Measurements from ENCODE around the gene ACOT2.
"Not testable (repeated sequence)": the region's sequence is repeated elsewhere in the genome, so short reads cannot be mapped to it uniquely, and the experiment has no call there.

The ACOT2 gene

DNA sequence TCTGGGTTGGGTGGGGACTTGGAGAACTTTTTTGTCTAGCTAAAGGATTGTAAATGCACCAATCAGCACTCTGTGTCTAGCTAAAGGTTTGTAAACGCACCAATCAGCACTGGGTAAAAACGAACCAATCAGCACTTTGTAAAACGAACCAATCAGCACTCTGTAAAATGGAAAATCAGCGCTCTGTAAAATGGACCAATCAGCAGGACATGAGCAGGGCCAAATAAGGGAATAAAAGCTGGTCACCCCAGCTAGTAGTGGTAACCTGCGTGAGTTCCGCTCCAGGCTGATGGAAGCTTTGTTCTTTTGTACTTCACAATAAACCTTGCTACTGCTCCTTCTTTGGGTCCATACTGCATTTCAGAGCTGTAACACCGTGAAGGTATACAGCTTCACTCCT, 1.7 kb upstream of the ACOT2 start:
- FAIRE-seq: peak; percentile 69
- DNase-seq (ENCODE audit: insufficient read length, low spot score): no peak

DNA sequence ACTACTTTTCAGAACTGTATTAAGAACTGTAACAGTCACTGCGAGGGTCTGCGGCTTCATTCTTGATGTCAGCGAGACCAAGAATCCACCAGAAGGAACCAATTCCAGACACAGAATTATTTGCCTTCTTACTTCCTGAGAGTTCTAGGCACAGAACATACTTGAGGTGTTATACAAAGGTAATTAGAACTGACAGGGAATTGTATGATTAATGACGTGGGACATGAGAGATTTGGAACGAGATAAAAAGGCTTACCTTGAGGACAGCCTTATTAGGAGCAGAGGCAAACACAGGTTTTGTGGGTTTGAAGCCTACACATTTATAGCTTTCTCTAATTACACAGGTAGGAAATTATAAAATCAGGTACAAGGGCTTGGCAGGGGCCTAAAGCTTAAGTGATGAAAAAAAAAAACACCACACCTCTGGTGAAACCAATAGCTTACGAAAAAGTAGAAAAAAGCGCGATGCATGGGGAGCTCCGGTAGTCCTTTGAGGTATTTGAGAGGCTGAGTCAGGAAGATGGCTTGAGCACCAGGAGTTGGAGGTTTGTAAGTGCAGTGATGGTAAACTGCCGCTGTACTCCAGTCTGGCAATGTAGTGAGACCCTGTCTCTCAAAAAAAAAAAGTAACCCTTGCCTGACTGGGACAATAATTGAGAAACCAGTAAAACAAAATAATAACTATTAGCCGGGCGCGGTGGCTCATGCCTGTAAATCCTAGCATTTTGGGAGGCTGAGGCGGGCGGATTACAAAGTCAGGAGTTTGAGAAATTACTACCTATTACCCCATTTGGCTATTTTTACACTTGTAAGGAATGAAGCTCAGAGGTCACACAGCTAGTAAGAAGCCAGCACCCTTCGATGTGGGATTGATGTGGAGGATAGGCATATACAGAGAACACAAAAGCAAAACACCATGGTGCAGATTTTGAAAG, 795 bp upstream of the ACOT2 start:
- DNase-seq (ENCODE audit: insufficient read length, low spot score): no peak
- no peak for FAIRE-seq

DNA sequence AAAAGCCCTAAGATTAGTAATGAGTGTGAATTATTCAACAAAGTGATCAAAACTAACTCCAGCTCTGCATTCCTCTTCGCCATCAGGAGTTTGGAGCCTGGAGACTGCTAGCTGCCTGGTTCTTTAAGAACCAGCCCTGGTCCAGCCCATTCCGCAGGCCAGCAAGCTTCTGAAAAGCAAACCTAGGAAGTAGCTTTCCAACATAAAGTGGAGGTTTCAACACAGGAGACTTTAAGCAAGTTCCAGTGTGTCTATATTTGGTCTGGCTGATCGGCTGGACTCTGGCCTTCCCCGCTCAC, 178 bp upstream of the ACOT2 start:
- FAIRE-seq; DNase-seq (ENCODE audit: insufficient read length, low spot score): not testable (repeated sequence)

DNA sequence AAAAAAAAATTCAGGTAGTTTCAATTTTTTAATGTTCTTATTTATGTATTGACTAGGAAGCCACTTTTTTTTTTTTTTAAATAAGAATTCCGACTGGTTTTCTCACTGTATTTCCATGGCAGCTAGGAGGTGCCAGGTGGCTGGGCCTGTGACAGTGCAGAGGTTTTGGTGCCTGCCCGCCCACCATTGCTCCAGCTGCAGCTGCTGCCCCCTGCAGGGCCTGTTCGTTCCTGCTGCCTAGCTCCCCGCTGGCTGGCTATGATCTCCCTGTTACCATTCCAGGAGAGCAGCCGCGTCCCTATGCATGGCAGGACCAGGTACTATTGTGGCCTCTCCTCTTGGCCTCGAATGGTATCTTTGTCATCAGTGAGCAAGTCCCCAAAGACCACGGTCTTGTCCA, 1.9 kb downstream of the ACOT2 start:
- peak; percentile 74 for DNase-seq (ENCODE audit: insufficient read length, low spot score)
- FAIRE-seq: peak; percentile 99

DNA sequence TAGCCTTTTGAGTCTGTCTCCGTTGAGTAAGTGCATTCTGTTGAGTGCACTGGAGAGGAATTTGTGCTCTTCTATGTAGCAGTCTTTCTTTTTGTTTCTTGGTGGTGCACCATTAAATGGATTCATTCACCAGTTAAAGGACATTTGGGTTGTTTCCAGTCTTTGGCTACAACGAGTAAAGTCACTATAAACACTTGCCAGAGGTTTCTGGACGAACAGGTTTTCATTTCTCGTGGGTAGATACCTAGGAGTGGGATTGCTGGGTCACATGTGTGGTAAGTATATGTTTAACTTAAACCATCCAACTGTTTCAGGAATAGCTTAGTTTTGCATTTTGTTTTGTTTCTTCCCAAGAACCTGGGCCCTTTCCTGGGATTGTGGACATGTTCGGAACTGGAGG, 4.0 kb downstream of the ACOT2 start:
- DNase-seq (ENCODE audit: insufficient read length, low spot score); FAIRE-seq: not testable (repeated sequence)

DNA sequence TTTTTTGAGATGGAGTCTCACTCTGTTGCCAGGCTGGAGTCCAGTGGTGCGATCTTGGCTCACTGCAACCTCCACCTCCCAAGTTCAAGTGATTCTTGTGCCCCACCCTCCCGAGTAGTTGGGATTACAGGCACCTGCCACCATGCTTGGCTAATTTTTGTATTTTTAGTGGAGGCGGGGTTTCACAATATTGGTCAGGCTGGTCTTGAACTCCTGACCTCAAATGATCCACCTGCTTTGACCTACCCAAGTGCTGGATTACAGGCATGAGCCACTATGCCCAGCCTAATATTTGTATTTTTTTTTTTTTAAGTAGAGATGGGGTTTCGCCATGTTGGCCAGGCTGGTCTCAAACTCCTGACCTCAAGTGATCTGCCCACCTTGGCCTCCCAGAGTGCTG, 4.7 kb downstream of the ACOT2 start:
- DNase-seq (ENCODE audit: insufficient read length, low spot score); FAIRE-seq: not testable (repeated sequence)

DNA sequence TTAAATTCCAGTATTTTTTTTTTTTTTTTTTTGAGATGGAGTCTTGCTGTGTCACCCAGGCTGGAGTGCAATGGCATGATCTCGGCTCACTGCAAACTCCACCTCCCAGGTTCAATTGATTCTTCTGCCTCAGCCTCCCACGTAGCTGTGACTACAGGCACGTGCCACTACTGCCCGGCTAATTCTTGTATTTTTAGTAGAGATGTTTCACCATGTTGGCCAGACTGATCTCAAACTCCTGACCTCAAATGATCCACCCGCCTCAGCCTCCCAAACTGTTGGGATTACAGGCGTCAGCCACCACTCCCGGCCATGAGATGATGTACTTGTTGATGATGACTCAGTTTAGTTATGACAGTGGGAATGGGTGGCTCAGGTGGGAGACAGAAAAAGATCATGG, 5.2 kb downstream of the ACOT2 start:
- FAIRE-seq: peak; percentile 86
- not testable (repeated sequence) for DNase-seq (ENCODE audit: insufficient read length, low spot score)

DNA sequence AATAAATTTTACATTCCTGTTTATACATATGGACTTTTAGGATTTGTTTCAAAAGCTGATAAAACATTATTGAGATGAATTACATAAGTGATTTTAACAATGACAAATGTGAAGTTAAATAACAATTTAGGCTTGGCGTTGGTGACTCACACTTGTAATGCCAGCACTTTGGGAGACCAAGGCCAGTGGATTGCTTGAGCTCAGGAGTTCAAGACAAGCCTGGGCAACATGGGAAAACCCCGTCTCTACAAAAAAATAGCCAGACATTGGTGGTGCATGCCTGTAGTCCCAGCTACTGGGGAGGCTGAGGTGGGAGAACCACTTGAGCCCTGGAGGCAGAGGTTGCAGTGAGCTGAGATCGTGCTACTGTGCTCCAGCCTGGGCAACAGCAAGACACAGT, 7.4 kb downstream of the ACOT2 start:
- DNase-seq (ENCODE audit: insufficient read length, low spot score): no peak
- peak; percentile 38 for FAIRE-seq

DNA sequence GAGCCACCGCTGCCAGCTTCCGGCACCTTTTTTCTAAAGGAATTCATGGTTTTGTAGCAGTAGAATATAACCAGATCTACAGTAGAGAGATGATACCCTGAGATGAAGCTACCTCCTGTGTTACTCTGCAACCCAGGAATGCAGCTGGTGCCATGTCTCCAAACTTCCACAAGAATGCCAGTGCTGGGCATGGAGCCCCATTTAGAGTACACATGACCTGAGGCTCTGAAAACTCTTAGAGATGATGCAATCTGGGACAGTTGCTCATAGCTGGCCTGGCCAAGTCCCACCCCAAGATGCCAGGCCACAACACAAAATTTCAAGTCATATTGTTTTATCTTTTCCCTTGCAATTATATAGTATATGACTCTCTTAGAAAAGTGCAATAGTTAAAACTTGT, 8.2 kb downstream of the ACOT2 start:
- DNase-seq (ENCODE audit: insufficient read length, low spot score): not testable (repeated sequence)
- peak; percentile 97 for FAIRE-seq

DNA sequence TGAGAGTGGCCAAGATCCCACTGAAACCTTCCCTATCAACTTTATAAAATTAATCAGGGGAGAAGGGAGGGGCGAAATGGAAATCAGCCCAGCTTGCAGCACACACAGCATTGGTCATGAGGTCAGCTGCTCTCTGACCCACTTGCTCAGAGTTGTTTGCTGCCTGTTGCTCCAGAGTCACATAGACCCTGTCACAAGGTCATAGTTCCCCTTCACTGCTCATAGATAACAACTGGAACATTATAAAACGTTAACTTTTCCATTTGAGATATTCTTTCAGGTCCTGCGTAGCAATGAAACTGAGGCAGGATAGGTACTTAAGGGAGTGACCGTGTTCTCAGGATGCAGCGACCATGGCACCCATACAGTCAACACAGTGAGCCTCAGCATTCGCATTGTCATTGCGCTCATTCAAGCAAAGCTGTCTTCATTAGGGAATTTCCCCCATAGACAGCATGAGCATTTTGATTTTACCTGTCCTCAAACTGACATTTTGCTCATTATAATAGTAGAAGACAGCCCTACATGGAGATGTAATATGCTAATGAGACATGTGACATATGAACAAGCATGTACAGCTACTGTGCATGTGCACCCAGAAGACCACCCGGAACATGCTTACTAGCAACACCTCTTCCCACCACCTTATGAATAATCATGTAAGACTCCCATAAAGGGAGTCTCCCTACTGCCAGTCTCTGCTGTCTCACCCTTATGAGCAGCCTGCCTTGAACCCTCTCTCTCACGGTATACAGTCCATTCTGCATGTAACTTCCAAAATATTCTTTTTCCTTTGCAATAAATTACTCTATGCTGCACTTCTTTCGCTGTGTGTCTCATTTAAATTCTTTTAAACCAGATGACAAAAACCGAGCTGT, 13.3 kb downstream of the ACOT2 start:
- not testable (repeated sequence) for DNase-seq (ENCODE audit: insufficient read length, low spot score)
- FAIRE-seq: peak; percentile 94

DNA sequence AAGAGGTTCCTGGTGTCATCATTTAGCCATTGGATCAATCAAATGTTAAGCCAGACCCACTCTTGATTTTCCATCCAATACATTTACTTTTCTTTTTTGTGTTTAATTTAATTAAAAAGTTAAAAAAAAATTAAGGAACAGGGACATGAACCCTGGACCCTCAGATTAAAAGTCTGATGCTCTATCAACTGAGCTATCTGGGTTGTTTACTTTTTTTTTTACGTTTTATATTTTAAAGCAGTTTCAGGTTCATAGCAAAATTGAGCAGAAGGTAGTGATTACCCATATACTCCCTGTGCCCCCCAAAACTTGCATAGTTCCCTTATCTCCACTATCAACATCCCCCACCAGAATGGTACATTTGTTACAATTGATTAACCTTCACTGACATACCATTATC, 19.7 kb downstream of the ACOT2 start:
- FAIRE-seq: no peak
- no peak for DNase-seq (ENCODE audit: insufficient read length, low spot score)

DNA sequence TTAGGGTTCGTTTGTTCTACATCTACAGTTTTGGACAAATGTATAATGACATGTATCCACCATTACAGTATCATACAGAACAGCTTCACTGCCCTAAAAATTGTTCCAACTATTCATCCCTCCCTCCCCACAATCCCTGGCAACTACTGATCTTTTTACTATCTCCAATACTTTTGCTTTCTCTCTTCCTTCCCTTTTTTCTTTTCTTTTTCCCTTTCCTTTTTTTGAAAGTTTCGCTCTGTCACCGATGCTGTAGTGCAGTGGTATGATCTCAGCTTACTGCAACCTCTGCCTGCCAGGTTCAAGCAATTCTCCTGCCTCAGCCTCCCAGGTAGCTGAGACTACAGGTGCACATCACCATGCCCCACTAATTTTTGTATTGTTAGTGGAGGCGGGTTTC, 20.1 kb downstream of the ACOT2 start:
- FAIRE-seq (peak; percentile 85), DNase-seq (ENCODE audit: insufficient read length, low spot score) (no peak)

DNA sequence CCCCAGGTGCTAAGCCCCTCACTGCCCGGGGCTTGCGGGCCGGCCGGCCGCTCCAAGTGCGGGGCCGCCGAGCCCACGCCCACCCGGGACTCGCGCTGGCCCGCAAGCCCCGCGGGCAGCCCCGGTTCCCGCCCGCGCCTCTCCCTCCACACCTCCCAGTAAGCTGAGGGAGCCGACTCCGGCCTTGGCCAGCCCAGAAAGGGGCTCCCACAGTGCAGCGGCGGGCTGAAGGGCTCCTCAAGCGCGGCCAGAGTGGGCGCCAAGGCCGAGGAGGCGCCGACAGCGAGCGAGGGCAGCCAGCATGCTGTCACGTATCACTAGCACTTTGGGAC, 21.6 kb downstream of the ACOT2 start:
- not testable (repeated sequence) for FAIRE-seq; DNase-seq (ENCODE audit: insufficient read length, low spot score)

DNA sequence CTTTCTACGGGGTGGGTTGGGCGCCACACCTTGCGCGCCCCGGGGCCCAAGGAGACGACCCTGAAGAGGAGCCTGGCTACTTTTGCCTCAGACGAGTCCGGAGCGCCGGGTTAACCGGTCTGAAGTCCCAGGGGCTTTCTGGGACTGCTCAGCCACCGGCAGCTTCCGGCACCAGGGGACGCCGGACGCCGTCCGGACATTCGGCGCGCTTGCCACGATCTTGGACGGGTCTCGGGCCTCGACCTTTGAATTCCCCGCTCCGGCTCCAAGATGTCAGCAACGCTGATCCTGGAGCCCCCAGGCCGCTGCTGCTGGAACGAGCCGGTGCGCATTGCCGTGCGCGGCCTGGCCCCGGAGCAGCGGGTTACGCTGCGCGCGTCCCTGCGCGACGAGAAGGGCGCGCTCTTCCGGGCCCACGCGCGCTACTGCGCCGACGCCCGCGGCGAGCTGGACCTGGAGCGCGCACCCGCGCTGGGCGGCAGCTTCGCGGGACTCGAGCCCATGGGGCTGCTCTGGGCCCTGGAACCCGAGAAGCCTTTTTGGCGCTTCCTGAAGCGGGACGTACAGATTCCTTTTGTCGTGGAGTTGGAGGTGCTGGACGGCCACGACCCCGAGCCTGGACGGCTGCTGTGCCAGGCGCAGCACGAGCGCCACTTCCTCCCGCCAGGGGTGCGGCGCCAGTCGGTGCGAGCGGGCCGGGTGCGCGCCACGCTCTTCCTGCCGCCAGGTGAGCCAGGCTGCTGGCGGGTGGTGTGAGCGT, 22.9 kb downstream of the ACOT2 start, which contains the start of gene ACOT4:
TSS of gene ACOT4 (plus strand) at position 184 of the 760 bp plus-strand sequence. CDS start at position 271, 87 bp downstream.
- FAIRE-seq (peak; percentile 23), DNase-seq (ENCODE audit: insufficient read length, low spot score) (no peak)

DNA sequence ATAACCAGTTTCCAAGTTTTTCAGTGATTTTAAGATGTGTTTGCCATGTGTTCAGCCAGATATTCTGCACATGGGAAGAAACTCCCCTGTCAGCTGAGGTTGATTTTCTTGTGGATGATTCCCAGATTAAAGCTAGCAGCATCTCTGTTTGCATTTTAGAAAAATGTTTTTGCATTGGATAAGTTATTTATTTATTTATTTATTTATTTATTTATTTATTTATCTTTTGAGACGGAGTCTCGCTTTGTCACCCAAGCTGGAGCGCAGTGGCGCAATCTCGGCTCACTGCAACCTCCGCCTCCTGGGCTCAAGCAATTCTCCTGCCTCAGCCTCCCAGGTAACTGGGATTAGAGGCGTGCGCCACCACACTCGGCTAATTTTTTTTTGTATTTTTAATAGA, 25.5 kb downstream of the ACOT2 start:
- no peak for FAIRE-seq
- DNase-seq (ENCODE audit: insufficient read length, low spot score): no peak

DNA sequence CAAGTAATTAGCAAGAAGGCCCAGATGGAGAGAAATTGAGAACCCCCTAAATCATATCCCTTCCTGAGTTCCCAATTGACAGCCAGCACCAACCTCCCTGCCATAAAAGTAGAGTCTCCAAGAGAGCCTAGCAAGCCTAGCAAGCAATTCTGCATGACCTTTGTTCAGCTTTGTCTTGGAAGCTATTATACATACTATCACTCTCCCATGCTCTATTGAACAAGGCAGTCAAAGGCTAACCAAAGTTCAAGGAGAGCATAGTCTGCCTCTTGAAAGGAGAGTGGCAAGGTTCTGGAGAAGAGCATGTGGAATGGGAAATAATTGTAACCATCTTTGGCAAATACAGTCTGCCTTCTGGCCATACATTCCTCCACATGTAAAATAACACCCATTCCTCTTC, 30.5 kb downstream of the ACOT2 start:
- DNase-seq (ENCODE audit: insufficient read length, low spot score): no peak

DNA sequence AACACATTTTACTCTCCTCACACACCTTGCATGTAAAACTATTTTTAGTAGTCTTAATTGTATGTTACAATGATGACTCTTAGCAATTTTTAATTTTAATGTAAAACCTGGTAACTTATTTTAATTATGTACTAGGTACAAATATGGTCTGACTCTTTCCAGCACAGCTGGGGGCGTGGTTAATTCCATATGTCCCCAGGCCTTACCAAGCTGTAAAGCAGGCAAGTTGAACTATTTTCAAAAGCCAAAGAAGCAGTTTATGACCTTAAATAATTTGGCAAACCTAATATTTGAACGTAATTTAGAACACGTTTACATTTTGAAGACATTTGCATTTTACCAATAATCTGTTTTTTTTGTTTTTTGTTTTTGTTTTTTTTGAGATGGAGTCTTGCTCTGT, 34.0 kb downstream of the ACOT2 start:
- FAIRE-seq (peak; percentile 71), DNase-seq (ENCODE audit: insufficient read length, low spot score) (no peak)

More for the DNA sequence above, 30.5 kb downstream of the ACOT2 start:
- peak; percentile 90 for FAIRE-seq

DNA sequence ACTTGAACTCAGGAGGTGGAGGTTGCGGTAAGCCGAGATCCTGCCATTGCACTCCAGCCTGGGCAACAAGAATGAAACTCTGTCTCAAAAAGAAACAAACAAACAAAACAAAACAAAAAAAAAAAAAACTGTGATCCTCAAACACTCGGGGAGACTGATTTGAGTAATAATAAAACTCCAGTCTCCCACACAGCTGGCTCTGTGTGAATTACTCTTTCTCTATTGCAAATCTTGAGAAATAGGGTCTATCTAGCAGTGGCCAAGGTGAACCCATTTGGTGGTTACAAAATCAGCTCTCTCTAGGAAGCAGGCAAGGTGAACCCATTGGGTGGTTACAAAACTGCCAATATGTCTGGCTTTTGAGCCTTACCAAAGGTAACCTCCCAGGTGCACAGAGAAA, 37.3 kb downstream of the ACOT2 start:
- no peak for FAIRE-seq
- DNase-seq (ENCODE audit: insufficient read length, low spot score): no peak

DNA sequence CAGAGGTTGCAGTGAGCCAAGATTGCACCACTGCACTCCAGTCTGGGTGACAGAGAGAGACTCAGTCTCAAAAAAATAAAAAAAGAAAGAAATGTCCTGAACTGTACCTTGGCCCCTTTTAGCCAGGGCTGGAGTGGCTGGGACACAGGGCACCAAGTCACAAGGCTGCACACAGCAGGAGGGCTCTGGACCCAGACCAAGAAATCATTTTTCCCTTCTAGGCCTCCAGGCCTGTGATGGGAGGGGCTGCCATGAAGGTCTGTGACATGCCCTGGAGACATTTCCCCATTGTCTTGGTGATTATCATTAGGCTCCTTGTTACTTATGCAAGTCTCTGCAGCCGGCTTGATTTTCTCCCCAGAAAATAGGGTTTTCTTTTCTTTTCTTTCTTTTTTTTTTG, 38.2 kb downstream of the ACOT2 start:
- FAIRE-seq: no peak
- no peak for DNase-seq (ENCODE audit: insufficient read length, low spot score)

DNA sequence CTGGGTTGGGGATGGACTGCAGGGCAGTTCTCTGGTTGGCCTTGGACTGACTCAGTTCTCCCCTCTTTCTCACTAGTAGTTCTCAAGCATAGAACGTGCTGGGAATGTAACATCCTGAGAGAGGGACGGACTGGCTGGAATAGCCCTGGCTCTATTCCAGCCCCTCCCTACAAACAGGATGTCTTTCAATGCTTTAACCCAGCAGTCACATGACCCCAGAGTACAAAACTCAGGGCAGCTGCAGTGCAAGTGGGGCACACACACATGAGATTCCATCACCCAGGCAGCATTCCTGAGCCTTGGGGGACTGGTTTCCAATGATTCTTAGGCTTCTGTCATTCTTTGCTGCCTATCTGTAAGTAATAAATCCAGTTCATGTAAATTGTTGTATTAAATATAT, 41.7 kb downstream of the ACOT2 start:
- FAIRE-seq: peak; percentile 80

More for the DNA sequence above, 41.7 kb downstream of the ACOT2 start:
- DNase-seq (ENCODE audit: insufficient read length, low spot score): no peak

Data from HTR-8/SVneo (cell line).